Measurements from ENCODE around the gene CAV1. TPM values are rescaled to one million over a fixed set of nuclear protein-coding genes. Genes with fewer than 3 reads are reported as not detected.

CAV1 gene
- total and polyA plus RNA-seq, 2 of the 13 experiments (the other 11 are each of a cell fraction or from before 2014, with no cell fraction given) = 0.40 TPM; not detected in 1

DNA sequence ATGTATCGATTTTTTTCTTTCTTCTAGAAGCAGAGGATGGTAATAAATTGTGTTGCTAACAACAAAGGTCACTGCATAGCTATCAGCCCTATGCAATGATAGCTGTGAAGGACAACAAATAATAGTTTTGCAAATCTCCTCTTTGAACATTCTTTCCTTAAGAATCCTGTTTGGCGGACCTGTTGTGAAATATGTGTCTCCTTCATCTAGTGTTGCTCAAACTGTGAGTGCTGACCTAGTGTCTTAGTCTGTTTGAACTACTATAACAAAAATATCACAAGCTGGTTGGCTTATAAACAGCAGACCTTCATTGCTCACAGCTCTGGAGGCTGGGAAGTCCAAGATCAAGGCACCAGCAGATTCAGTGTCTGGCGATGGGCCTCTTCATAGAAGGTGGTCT is 53.7 kb downstream of the CAV1 start:
- ATAC-seq = no peak
- in situ Hi-C loops (cut with HindIII; ENCODE audit: extremely low pct_ligation_motif_present, low pct_unique_long_range_greater_than_20kb) = no loop called here
- no peak for FAIRE-seq
- 0 out of 5 replicates have a peak, but pooled peaks cover 1 to 7% of the 10 kb centered on the region in 2 experiments for H3K27me3 ChIP-seq (ENCODE audit: control insufficient read depth in 1 of 2, insufficient read depth in 2 of 2, low read length in 2 of 2)
- H4K20me1 ChIP-seq (ENCODE audit: insufficient read depth, low read length) = no peaks in the 10 kb centered on the region
- H3K79me2 ChIP-seq (ENCODE audit: insufficient read depth, low read length) = no peaks in the 10 kb centered on the region
- H3K4me1 ChIP-seq (ENCODE audit: insufficient read depth, low read length) = no peaks in the 10 kb centered on the region
- CTCF ChIA-PET (ENCODE audit: low intra/inter-chr PET ratio, low total read pairs) = no interaction called here
- 50% methylated on average over 3 of the region's 3 CpGs for WGBS (ENCODE audit: low lambda C conversion rate)
- intact Hi-C loops (cut with micrococcal nuclease; ENCODE audit: unreplicated experiment) = no loop called here
- no peak overlapping the region for H2AFZ ChIP-seq (ENCODE audit: low read length)
- H3K9me3 ChIP-seq (ENCODE audit: low read length) = no peaks in the 10 kb centered on the region
- no peak overlapping the region for H3K27ac ChIP-seq (ENCODE audit: extremely low read length, insufficient read depth, low read length)
- DNase-seq (ENCODE audit: low spot score) = no peak
- H3K4me2 ChIP-seq (ENCODE audit: low read depth, low read length) = no peak overlapping the region
- POLR2A ChIA-PET = no interaction called here
- H3K9ac ChIP-seq (ENCODE audit: insufficient read depth, low read depth, low read length) = no peak overlapping the region
- H3K36me3 ChIP-seq (replicated peaks in 1 of 2; ENCODE audit: control insufficient read depth in 1 of 2, insufficient read depth in 2 of 2, low read length in 2 of 2) = no peaks in the 10 kb centered on the region
- BruUV-seq (replicated peaks) = no TSS peak
- TF ChIP-seq NR2F2 (IDR thresholded peaks at IDR 0.05; ENCODE audit: borderline replicate concordance, low read depth) (no peak), PITX1 (CRISPR knock-in tag; IDR thresholded peaks at IDR 0.05) (no peak), MXD4 (CRISPR knock-in tag; IDR thresholded peaks at IDR 0.05) (no peak)
- no peak overlapping the region for H3K4me3 ChIP-seq (replicated peaks in 1 of 3; ENCODE audit: insufficient read depth in 1 of 3, low read depth in 2 of 3, low read length in 3 of 3)

GRCh38 chr7:116579322-116579721 is 54.5 kb downstream of the CAV1 start:
- Histone ChIP-seq H4K20me1 (ENCODE audit: insufficient read depth, low read length) (no peaks in the 10 kb centered on the region), H3K27me3 (ENCODE audit: control insufficient read depth in 1 of 2, insufficient read depth in 2 of 2, low read length in 2 of 2) (0 out of 5 replicates have a peak, but pooled peaks cover 1 to 7% of the 10 kb centered on the region in 2 experiments), H3K9me3 (ENCODE audit: low read length) (no peaks in the 10 kb centered on the region), H3K4me2 (ENCODE audit: low read depth, low read length) (no peak overlapping the region), H3K4me3 (replicated peaks in 1 of 3; ENCODE audit: insufficient read depth in 1 of 3, low read depth in 2 of 3, low read length in 3 of 3) (no peak overlapping the region), H3K36me3 (replicated peaks in 1 of 2; ENCODE audit: control insufficient read depth in 1 of 2, insufficient read depth in 2 of 2, low read length in 2 of 2) (no peaks in the 10 kb centered on the region), H3K4me1 (ENCODE audit: insufficient read depth, low read length) (no peaks in the 10 kb centered on the region), H3K27ac (ENCODE audit: extremely low read length, insufficient read depth, low read length) (no peak overlapping the region), H2AFZ (ENCODE audit: low read length) (no peak overlapping the region), H3K9ac (ENCODE audit: insufficient read depth, low read depth, low read length) (no peak overlapping the region), H3K79me2 (ENCODE audit: insufficient read depth, low read length) (no peaks in the 10 kb centered on the region)
- no peak for FAIRE-seq
- no peak for DNase-seq (ENCODE audit: low spot score)
- no peak for ATAC-seq
- 5% methylated on average over 1 of the region's 1 CpG for WGBS (ENCODE audit: low lambda C conversion rate)
- ChIA-PET POLR2A (no interaction called here), CTCF (ENCODE audit: low intra/inter-chr PET ratio, low total read pairs) (no interaction called here)
- intact Hi-C loops (cut with micrococcal nuclease; ENCODE audit: unreplicated experiment) (no loop called here), in situ Hi-C loops (cut with HindIII; ENCODE audit: extremely low pct_ligation_motif_present, low pct_unique_long_range_greater_than_20kb) (no loop called here)
- no TSS peak for BruUV-seq (replicated peaks)
- TF ChIP-seq SAP130 (CRISPR knock-in tag; IDR thresholded peaks at IDR 0.05; ENCODE audit: low read depth) (no peak), ATF4 (CRISPR knock-in tag; IDR thresholded peaks at IDR 0.05) (no peak), SIN3A (IDR thresholded peaks at IDR 0.05; ENCODE audit: borderline replicate concordance, low read depth, low read length) (no peak), ZNF329 (CRISPR knock-in tag; IDR thresholded peaks at IDR 0.05; ENCODE audit: low read depth) (no peak), ZNF543 (CRISPR knock-in tag; IDR thresholded peaks at IDR 0.05) (no peak), CCDC6 (CRISPR knock-in tag; IDR thresholded peaks at IDR 0.05) (no peak), ZNF124 (CRISPR knock-in tag; IDR thresholded peaks at IDR 0.05) (no peak), DZIP1 (CRISPR knock-in tag; IDR thresholded peaks at IDR 0.05) (no peak), NFKB2 (CRISPR knock-in tag; IDR thresholded peaks at IDR 0.05; ENCODE audit: borderline replicate concordance) (no peak)
- TF ChIP-seq, protein P1, sequence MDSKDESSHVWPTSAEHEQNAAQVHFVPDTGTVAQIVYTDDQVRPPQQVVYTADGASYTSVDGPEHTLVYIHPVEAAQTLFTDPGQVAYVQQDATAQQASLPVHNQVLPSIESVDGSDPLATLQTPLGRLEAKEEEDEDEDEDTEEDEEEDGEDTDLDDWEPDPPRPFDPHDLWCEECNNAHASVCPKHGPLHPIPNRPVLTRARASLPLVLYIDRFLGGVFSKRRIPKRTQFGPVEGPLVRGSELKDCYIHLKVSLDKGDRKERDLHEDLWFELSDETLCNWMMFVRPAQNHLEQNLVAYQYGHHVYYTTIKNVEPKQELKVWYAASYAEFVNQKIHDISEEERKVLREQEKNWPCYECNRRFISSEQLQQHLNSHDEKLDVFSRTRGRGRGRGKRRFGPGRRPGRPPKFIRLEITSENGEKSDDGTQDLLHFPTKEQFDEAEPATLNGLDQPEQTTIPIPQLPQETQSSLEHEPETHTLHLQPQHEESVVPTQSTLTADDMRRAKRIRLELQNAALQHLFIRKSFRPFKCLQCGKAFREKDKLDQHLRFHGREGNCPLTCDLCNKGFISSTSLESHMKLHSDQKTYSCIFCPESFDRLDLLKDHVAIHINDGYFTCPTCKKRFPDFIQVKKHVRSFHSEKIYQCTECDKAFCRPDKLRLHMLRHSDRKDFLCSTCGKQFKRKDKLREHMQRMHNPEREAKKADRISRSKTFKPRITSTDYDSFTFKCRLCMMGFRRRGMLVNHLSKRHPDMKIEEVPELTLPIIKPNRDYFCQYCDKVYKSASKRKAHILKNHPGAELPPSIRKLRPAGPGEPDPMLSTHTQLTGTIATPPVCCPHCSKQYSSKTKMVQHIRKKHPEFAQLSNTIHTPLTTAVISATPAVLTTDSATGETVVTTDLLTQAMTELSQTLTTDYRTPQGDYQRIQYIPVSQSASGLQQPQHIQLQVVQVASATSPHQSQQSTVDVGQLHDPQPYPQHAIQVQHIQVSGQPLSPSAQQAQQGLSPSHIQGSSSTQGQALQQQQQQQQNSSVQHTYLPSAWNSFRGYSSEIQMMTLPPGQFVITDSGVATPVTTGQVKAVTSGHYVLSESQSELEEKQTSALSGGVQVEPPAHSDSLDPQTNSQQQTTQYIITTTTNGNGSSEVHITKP (CRISPR knock-in tag; IDR thresholded peaks at IDR 0.05; ENCODE audit: low read depth) = no peak

Data from HepG2 (cell line).